ENCODE results near the gene SMARCA1.

Gene SMARCA1

GRCh38 chrX:129525896-129526295 lies 2.6 kb upstream of the SMARCA1 start:
- no peak for DNase-seq

DNA sequence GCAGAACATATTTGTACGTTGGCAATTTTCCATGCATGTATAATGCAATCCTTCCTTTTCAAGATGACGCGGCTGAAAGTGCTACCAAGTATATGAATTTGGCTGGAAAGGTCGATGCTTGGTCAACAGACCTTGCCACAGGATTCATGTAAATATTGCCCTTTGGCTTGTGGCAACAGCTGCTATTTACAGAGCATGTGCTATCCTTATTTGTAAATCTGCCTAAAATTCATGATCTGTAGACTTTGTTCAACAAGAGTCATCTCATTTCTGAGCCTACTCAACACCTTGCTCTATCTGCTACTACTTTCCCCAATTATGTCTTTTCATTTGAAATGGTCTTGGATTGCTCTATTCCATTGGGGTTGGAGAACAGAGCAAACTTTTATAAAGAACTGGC lies 1.9 kb upstream of the SMARCA1 start:
- no peak for DNase-seq

DNA sequence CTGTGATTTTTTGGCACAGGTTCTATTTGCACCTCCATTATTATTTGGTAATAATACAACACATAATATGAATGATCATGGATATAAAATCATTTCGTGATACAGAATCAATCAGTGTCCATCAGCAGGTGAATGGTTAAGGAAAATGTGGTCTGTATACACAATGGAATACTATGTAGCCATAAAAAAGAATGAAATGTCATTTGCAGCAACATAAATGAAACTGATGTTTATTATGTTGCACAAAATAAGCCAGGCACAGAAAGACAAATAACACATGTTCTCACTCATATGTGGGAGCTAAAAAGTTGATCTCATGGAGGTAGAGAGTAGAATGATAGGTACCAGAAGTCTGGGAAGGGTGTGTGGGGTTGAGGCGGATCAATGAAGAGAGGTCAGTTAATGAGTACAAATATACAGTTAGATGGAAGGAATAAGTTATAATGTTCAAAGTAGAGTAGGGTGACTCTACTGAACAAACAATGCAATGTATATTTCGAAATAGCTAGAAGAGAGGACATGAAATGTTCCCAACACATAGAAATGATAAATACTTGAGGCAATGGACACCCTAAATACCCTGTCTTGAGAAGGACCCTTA lies 1.1 kb upstream of the SMARCA1 start:
- no peak for DNase-seq

DNA sequence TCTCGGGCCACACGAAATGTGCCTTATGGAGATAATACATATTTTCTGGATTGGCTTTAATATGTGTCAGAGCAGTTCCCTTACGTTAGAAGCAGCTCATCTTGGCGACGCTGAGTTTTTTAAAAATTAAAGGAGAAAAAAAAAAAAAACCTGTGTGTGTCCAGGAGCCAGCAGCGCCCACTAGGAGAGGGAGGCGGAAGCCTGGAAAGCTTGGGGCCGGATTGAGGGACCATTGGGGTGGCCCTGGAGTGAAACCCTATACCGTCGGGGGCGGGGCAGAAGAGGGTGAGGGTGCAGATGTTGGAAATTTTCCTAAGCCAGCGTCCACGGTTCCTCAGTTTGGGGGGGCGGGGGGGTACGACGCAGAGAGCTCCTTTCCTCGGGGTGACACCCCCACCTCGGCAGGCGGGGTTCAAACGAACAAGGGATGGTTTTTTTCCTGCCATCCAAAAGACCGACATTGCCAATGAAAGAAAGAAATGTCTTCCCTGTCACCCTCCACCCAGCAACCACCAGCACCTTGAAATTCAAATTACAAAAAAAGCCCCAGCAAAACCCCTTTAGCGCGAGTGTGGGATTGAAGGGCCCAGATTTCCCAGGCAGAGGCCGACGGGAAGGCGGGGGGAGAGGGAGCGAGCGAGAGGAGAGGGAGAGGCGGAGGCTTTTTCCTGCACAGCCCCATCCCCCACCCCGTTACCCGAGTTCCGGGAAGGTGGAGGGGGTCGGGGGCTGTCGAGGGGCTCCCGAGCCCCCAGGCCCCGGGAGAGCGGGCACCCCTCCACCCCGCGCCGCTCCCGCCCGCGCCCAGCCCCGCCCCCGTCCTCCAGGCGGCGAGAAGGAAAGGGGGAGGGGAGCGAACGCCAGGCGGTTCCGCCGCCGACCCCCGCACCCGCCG lies 859 bp downstream of the SMARCA1 start:
- DNase-seq = peak; percentile 50

DNA sequence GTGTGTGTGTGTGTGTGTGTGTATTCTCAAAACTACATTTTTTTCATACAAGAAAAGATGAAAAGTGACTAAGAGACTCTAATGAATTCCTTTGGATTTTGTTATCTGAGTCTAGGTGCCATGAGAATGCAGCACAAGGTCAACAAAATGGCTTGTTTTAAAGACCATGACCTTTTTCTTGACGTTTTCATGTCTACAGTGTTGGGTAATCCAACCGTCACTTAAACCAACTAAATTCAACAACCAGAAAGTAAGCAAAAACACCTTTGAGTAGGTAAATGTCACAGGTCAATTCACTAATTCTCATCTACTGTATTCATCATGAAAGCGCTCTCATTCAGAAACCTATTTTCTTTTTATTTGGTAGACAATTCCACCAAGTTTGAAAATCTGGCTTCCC lies 3.1 kb downstream of the SMARCA1 start:
- no peak for DNase-seq

- DNase-seq = no peak
Observed at GRCh38 chrX:129516402-129516801, 6.9 kb downstream of the SMARCA1 start.

DNA sequence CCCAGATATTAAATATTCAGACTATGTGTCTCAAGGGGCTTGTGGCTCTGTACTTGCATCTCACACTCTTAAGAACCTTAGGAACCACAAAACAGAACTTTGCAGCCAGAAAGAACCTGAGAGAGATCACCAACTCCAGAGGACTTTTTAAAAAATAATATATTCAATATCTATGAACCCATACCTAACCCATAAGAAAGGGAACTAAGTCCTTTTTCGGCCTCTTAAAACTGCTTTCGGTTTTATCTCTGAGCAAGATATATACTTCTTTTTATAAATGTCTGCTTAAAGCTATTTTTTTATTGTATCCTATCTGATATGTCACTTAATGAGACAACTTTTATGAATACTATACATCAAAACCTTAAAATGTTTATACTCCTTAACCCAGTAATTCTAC lies 10.9 kb downstream of the SMARCA1 start:
- DNase-seq = no peak

DNA sequence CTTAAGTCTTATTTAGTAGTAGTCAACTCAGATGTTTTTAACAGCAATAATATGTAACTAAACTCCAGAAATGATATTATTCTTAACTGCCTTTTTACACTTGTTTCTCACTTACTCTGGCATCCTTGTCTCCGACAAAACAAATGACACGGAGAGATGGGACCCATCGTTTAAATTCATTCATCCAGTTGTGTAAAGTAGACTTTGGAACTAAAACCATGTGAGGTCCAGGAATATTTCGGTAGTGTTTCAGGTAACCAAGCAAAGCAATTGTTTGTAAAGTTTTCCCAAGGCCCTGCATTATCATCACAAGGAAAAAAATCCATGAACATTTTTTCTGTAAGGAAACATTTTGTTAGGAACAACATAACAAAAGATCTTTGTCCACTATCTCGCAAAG lies 11.6 kb downstream of the SMARCA1 start:
- DNase-seq = no peak

GRCh38 chrX:129510331-129510730 lies 13.0 kb downstream of the SMARCA1 start:
- DNase-seq = no peak

- no peak for DNase-seq
Observed at GRCh38 chrX:129497146-129497843, 26.0 kb downstream of the SMARCA1 start.

DNA sequence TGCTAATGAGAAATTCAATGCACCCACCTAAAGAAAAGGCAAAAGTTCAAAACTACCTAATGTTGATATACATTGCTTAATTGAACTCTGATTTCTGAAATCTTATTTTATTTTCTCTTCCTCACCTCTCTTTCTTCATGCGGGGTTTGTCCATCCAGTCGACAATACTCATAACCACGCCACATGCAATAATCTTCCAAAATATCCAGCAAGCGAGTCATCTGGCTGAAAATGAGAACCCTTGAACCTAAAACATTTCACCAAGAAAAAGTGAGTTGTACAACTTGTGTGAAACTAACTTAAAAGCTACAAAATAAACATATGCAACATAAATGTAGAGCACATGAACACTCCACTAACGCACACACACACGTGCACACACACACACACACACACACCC lies 26.7 kb downstream of the SMARCA1 start:
- no peak for DNase-seq

- DNase-seq = no peak
Observed at GRCh38 chrX:129495900-129496299, 27.4 kb downstream of the SMARCA1 start.

DNA sequence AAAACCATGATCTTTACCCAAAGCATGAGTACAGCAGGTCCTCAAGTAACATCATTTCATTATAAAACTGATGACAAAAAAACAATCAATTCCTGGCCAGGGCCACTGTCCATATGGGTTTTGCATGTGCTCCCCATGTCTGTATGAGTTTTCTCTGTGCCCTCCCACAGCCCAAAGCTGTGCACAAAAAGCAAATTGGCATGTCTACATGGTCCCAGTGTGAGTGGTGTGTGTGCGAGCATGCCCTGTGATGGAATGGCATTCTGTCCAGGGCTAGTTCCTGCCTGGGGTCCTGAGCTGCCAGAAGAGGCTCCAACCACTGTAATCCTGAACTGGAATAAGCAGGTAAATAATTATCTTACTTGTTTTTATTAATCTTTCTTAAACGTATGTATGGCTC lies 28.4 kb downstream of the SMARCA1 start:
- no peak for DNase-seq

DNA sequence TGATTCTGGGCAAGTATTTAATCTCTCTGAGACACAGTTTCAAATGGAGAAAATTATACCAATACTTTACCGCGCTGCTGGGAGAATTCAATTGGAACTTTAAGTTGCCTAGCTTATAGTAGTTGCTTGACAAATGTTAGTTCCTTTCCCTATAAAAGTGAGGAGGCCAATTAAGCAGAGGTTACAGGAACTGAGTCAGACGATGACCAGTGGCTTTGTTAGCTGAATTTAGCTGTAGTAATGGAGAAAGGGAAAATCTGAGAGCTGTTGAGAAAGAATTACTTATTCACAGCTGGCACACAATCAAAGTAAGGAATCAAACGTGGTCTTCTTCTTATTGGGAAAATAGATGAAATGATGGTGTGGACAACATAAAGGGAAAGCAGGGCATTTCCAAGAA lies 29.6 kb downstream of the SMARCA1 start:
- DNase-seq = no peak

DNA sequence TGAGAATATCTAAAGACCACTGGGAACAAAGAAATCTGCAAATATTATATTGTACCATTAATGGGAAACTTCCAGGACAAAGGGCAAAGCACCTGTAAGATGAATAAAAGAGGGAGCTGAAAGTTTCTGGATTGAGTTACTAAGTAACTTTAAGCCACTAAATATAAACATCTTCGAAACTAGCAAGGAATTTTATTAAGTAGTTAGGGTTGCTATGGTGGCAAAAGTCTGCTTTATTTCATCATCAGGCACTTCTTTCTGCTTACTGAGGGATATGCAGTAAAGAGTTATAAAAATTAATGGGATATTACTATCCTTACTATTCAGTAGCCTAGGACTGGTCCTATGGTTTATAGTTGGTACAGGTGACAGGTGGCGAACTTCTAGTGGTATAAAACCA lies 33.0 kb downstream of the SMARCA1 start:
- no peak for DNase-seq

- no peak for DNase-seq
Observed at GRCh38 chrX:129488359-129488758, 34.9 kb downstream of the SMARCA1 start.

DNA sequence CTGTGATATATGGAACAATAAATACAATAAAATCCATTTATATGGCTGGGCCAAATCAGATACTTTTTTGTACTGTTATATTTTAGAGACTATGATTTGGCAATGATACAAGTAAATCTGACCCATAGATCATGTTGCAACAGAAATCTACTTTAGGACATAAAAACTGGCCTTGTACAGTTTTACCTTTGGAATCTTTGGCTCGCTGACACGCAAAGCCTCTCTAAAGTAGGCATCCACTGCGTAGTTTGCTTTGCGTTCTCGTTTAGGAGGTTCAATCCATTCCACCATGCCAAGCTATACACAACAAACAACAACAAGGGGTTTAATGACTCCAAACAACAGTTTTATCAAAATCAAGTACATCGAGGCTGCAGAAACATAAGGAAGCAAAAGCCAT lies 42.4 kb downstream of the SMARCA1 start:
- no peak for DNase-seq

- no peak for DNase-seq
Observed at GRCh38 chrX:129478516-129478915, 44.8 kb downstream of the SMARCA1 start.

- DNase-seq = no peak
Observed at GRCh38 chrX:129472116-129472515, 51.2 kb downstream of the SMARCA1 start.

GRCh38 chrX:129462707-129463106 lies 60.6 kb downstream of the SMARCA1 start:
- peak; percentile 7 for DNase-seq

GRCh38 chrX:129461801-129462456 lies 61.4 kb downstream of the SMARCA1 start:
- no peak for DNase-seq

GRCh38 chrX:129452523-129452922 lies 70.8 kb downstream of the SMARCA1 start:
- no peak for DNase-seq

DNA sequence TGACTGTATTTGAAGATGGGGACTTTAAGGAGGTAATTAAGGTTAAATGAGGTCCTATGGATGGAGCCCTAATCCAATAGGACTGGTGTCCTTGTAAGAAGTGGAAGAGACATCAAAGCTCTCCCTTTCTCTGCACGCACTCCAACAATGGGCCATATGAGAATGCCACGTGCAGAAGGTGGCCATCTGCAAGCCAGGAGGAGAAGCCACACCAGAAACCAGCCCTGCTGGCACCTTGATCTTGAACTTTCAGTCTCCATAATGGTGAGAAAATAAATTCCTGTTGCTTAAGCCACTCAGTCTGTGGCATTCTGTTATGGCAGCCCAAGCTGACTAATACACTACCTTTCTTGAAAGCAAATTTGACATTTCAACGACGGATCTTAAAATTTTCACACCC lies 73.2 kb downstream of the SMARCA1 start:
- DNase-seq = no peak
